T-cell (primary cell): ENCODE data around the gene EML5. TPM values are rescaled to one million over a fixed set of nuclear protein-coding genes. Genes with fewer than 3 reads are reported as not detected.
A peak's percentile ranks its signal among the peaks of the same experiment; 100 is the strongest.
"Not testable (repeated sequence)": the region's sequence is repeated elsewhere in the genome, so short reads cannot be mapped to it uniquely, and the experiment has no call there.

Experiments
- ATAC-seq, 4 experiments: fragments of 200-7000 bp in 3 of 4; fragments of 150-1000 bp in 1 of 4; cut with Tn5 transposase; replicated peaks in 1 of 4; 1 replicate in 3 of 4; 2 replicates in 1 of 4; pipeline ENCODE4 v1.10.0; 2021; ENCODE audit warnings: moderate library complexity in 3 of 4, mild to moderate bottlenecking in 2 of 4, moderate number of reproducible peaks in 1 of 4
- CTCF ChIA-PET, 2 donors: fragments of 300-600 bp; sonication (Branson Sonifier 250); formaldehyde crosslinking; loops; one replicate each; lab custom pipeline; 2022; ENCODE audit warnings: antibody characterized with exemption in 2 of 2; lab: Charles Lee
- POLR2A ChIA-PET, 2 donors: fragments of 300-600 bp; sonication (Branson Sonifier 250); formaldehyde crosslinking; loops; one replicate each; lab custom pipeline; 2022; ENCODE audit warnings: antibody characterized with exemption in 2 of 2; lab: Charles Lee
- DNase-seq, 35 experiments: peaks; one replicate each; pipeline versions ENCODE4 v3.0.0 to v3.0.0-alpha.2; 2013 to 2023
- H3K27ac ChIP-seq: one replicate; pipeline ENCODE4 v1.5.1; 2013; ENCODE audit warnings: low read length
- H3K27me3 ChIP-seq, 2 experiments: replicated peaks in 1 of 2; 1 replicate in 1 of 2; 2 replicates in 1 of 2; pipeline versions ENCODE4 v1.6.1 to v1.7.0; 2013; ENCODE audit warnings: low read length in 1 of 2, mixed read lengths in 1 of 2; ENCODE audit not compliant: control insufficient read depth in 2 of 2, insufficient read depth in 2 of 2; ENCODE audit errors: extremely low read depth in 1 of 2
- H3K36me3 ChIP-seq, 2 donors: 1 replicate in 1 of 2; 2 replicates in 1 of 2; pipeline versions ENCODE4 v1.6.1 to v1.7.0; 2013; ENCODE audit warnings: low read length in 1 of 2; ENCODE audit not compliant: control insufficient read depth in 2 of 2, insufficient read depth in 1 of 2; ENCODE audit errors: extremely low read depth in 1 of 2
- H3K4me1 ChIP-seq, 2 experiments: 1 replicate in 1 of 2; 2 replicates in 1 of 2; pipeline versions ENCODE4 v1.6.1 to v1.7.0; 2013; ENCODE audit warnings: low read length in 2 of 2, mixed read lengths in 1 of 2; ENCODE audit not compliant: insufficient read depth in 2 of 2, control insufficient read depth in 1 of 2; ENCODE audit errors: extremely low read depth in 1 of 2
- H3K4me3 ChIP-seq, 2 donors: 1 replicate in 1 of 2; 2 replicates in 1 of 2; pipeline versions ENCODE4 v1.5.1 to v1.7.0; 2013; ENCODE audit warnings: mild to moderate bottlenecking in 2 of 2, low read length in 1 of 2, moderate library complexity in 1 of 2; ENCODE audit not compliant: control insufficient read depth in 1 of 2; ENCODE audit errors: extremely low read depth in 1 of 2
- H3K9me3 ChIP-seq: 2 replicates; pipeline ENCODE4 v1.7.0; 2013
- H3K27ac Mint-ChIP-seq, 2 donors: one replicate each; pipeline ENCODE4 v1.8.0; 2020 to 2021; ENCODE audit warnings: mild to moderate bottlenecking in 2 of 2, mixed read lengths in 2 of 2
- H3K27me3 Mint-ChIP-seq, 2 donors: one replicate each; pipeline ENCODE4 v1.8.0; 2021 to 2022; ENCODE audit warnings: mixed read lengths in 2 of 2
- H3K36me3 Mint-ChIP-seq: one replicate; pipeline ENCODE4 v1.8.0; 2021; ENCODE audit warnings: mixed read lengths
- H3K4me1 Mint-ChIP-seq, 3 donors: one replicate each; pipeline ENCODE4 v1.8.0; 2020 to 2022; ENCODE audit warnings: mixed read lengths in 3 of 3, mild to moderate bottlenecking in 1 of 3
- H3K4me3 Mint-ChIP-seq, 3 donors: one replicate each; pipeline ENCODE4 v1.8.0; 2020 to 2022; ENCODE audit warnings: mild to moderate bottlenecking in 3 of 3, mixed read lengths in 3 of 3, moderate library complexity in 3 of 3
- H3K9me3 Mint-ChIP-seq, 3 donors: one replicate each; pipeline ENCODE4 v1.8.0; 2020 to 2022; ENCODE audit warnings: mixed read lengths in 3 of 3
- WGBS: methylation state at CpG from one replicate; pipeline ENCODE4 v1.1.5; 2013; ENCODE audit warnings: missing lambda C conversion rate; ENCODE audit not compliant: insufficient coverage; 5-methylcytosine and 5-hydroxymethylcytosine counted together
- total RNA-seq, 35 experiments: library from RNA in 6 of 35; stranded (reverse) in 6 of 35; fragments of 120-200 nt in 1 of 35; gene quantifications; one replicate each; pipeline versions ENCODE4 v1.2.1 to v1.2.4 and lab custom pipeline; 2013 to 2026

Gene EML5
- total RNA-seq, 5 donors from 2014 or later (not counting 1 experiment from before 2014, with no cell fraction given): 4.0 to 5.5 (median 4.9) TPM

DNA sequence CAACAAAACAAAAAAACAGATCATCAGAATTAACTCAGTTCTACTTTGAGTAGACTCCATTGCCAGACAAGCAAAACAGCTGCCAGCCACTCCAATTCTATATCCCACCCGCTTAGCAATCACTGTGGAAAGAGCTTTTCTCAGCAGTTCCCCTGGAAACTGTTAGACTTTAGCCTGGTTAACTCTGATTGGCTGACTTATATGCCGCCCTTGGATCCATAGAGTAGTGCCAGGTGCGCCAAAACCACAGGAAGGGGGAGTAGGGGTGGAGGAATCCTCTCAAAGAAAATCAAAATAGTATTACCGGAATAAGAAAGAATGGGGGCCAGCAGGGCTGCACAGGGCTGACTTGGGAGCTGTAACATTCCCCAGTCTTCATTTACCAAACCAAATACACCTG, 5.4 kb upstream of the EML5 start:
- no peak overlapping the region for H3K4me3 Mint-ChIP-seq
- Histone ChIP-seq H3K36me3 (no peaks in the 10 kb centered on the region), H3K9me3 (no peaks in the 10 kb centered on the region), H3K4me3 (no peak overlapping the region), H3K27ac (no peak overlapping the region), H3K4me1 (peaks cover 0 to 4% of the 10 kb centered on the region in 2 experiments), H3K27me3 (peaks cover 2 to 9% of the 10 kb centered on the region in 2 experiments)
- peaks cover 5 to 13% of the 10 kb centered on the region in 2 donors for H3K27me3 Mint-ChIP-seq
- ChIA-PET CTCF (no interaction called here), POLR2A (interaction anchor here in 1 of 2 donors (0.7 kb wide), 1 partner anchor 23 kb away, joined by 3 read pairs; no protein-coding TSS in a partner anchor)
- peak overlapping the region in 1 of 2 donors; percentile 9 for H3K27ac Mint-ChIP-seq
- ATAC-seq: no peak
- H3K9me3 Mint-ChIP-seq: no peaks in the 10 kb centered on the region
- H3K4me1 Mint-ChIP-seq: peaks cover 1 to 6% (median 5%) of the 10 kb centered on the region in 3 donors
- DNase-seq: no peak
- H3K36me3 Mint-ChIP-seq: no peaks in the 10 kb centered on the region
- 68% methylated on average over 2 of the region's 4 CpGs for WGBS

DNA sequence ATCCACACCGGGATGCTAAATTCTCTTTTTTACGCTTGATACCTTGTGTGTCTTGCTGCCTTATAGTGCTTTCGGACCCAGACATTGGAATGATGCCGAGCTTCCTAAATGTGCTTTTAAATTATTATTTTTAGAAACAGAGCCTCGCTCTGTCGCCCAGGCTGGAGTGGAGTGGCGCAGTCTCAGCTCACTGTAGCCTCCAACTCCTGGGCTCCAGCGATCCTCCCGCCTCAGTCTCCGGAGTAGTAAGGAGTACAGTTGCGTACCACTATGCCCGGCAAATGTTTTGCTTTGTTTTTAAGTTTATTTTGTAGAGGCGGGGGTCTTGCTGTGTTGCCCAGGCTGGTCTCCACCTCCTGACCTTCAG, 489 bp upstream of the EML5 start:
- Mint-ChIP-seq H3K4me3 (peak overlapping the region; percentile 79 to 81 (median 81)), H3K27ac (peak overlapping the region in 1 of 2 donors; percentile 76), H3K36me3 (no peaks in the 10 kb centered on the region), H3K4me1 (peaks cover 22 to 29% (median 24%) of the 10 kb centered on the region in 3 donors), H3K9me3 (no peaks in the 10 kb centered on the region), H3K27me3 (peaks cover 0 to 3% of the 10 kb centered on the region in 2 donors)
- peak overlapping the region; percentile 75 to 85 for H3K4me3 ChIP-seq
- H3K36me3 ChIP-seq: no peaks in the 10 kb centered on the region
- peak overlapping the region; percentile 50 for H3K27ac ChIP-seq
- ATAC-seq (no peak), DNase-seq (peak in 1 of 35 experiments; percentile 1)
- CTCF ChIA-PET: interaction anchor here in 1 of 2 donors (1.0 to 1.1 kb wide), 2 partner anchors 32 to 59 kb away, joined by 3 to 7 read pairs; partner anchors contain the start of gene TTC8
- peaks cover 0 to 14% of the 10 kb centered on the region in 2 experiments for H3K4me1 ChIP-seq
- 52% methylated on average over 8 of the region's 13 CpGs for WGBS
- peaks cover 7 to 10% of the 10 kb centered on the region in 2 experiments for H3K27me3 ChIP-seq
- H3K9me3 ChIP-seq: no peaks in the 10 kb centered on the region
- POLR2A ChIA-PET: no interaction called here

DNA sequence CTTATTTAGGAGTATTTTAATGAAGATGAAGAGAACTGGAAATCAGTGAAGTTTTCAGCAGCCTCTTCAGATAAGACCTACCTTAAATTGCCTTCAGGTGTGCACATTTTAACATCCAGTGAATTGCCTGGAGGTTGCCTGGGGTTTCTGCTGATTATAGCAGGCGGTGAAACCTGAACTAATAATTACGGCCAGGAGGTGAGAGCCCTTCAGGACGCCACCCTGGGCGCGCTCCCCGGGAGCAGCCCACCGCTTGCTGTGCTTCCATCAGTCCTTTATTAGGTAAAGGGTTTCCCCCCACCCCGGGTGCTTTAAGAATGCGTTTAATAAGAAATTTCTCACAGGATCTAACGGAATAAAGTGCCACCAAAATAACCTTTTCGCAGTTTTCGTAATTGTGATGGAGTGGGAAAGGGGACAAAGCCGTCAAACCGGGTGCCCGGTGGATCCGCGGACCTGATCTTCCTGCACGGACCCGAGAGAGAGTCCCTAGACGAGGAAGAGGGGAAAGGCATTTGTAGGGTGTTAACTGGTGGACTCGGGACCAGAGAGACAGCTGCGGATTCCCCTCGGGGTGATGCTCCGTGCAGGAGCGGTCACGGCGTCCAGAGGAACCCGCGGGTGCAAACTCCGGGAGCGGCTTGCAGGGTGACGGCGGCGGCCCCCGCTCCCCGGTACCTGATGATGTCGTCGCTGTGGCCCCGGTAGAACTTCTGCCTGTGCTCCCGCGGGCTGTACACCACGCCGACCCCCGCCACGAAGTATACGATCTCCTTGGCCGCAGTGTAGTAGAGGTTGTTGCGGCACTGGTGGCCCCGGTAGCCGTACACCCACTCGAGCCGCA, 902 bp downstream of the EML5 start:
- CTCF ChIA-PET: interaction anchor here (0.6 to 1.3 kb wide), 4 partner anchors 32 to 60 kb away, joined by 3 to 7 read pairs (median 4); partner anchors contain the start of gene TTC8 (in 2 of the 2)
- peaks cover 0 to 14% of the 10 kb centered on the region in 2 experiments for H3K4me1 ChIP-seq
- Mint-ChIP-seq H3K4me1 (peaks cover 22 to 29% (median 24%) of the 10 kb centered on the region in 3 donors), H3K36me3 (no peaks in the 10 kb centered on the region), H3K4me3 (peak overlapping the region; percentile 81 to 89 (median 87)), H3K27ac (peak overlapping the region; percentile 36 to 72), H3K27me3 (peaks cover 0 to 5% of the 10 kb centered on the region in 2 donors), H3K9me3 (no peaks in the 10 kb centered on the region)
- no peaks in the 10 kb centered on the region for H3K36me3 ChIP-seq
- WGBS: 3% methylated on average over 46 of the region's 52 CpGs
- POLR2A ChIA-PET: no interaction called here
- DNase-seq: peak in 10 of 35 experiments; percentile 1 to 19 (median 3)
- H3K27ac ChIP-seq: peak overlapping the region; percentile 47
- peak overlapping the region; percentile 70 to 85 for H3K4me3 ChIP-seq
- H3K9me3 ChIP-seq: no peaks in the 10 kb centered on the region
- ATAC-seq: no peak
- H3K27me3 ChIP-seq: peaks cover 4 to 10% of the 10 kb centered on the region in 2 experiments

GRCh38 chr14:88791252-88791621, 1.5 kb downstream of the EML5 start:
- Mint-ChIP-seq H3K4me3 (peak overlapping the region; percentile 81 to 89 (median 87)), H3K9me3 (no peaks in the 10 kb centered on the region), H3K27me3 (peaks cover 0 to 5% of the 10 kb centered on the region in 2 donors), H3K4me1 (peaks cover 22 to 29% (median 24%) of the 10 kb centered on the region in 3 donors), H3K27ac (no peak overlapping the region), H3K36me3 (no peaks in the 10 kb centered on the region)
- Histone ChIP-seq H3K27ac (no peak overlapping the region), H3K9me3 (no peaks in the 10 kb centered on the region), H3K36me3 (no peaks in the 10 kb centered on the region), H3K4me3 (no peak overlapping the region), H3K4me1 (peaks cover 0 to 14% of the 10 kb centered on the region in 2 experiments), H3K27me3 (peaks cover 4 to 10% of the 10 kb centered on the region in 2 experiments)
- ChIA-PET CTCF (interaction anchor here in 1 of 2 donors (1.3 kb wide), 1 partner anchor 33 kb away, joined by 4 read pairs; the partner anchor contains the start of gene TTC8), POLR2A (no interaction called here)
- DNase-seq (no peak), ATAC-seq (no peak)
- WGBS: no CpG with 5 or more reads among the region's 3 CpGs

DNA sequence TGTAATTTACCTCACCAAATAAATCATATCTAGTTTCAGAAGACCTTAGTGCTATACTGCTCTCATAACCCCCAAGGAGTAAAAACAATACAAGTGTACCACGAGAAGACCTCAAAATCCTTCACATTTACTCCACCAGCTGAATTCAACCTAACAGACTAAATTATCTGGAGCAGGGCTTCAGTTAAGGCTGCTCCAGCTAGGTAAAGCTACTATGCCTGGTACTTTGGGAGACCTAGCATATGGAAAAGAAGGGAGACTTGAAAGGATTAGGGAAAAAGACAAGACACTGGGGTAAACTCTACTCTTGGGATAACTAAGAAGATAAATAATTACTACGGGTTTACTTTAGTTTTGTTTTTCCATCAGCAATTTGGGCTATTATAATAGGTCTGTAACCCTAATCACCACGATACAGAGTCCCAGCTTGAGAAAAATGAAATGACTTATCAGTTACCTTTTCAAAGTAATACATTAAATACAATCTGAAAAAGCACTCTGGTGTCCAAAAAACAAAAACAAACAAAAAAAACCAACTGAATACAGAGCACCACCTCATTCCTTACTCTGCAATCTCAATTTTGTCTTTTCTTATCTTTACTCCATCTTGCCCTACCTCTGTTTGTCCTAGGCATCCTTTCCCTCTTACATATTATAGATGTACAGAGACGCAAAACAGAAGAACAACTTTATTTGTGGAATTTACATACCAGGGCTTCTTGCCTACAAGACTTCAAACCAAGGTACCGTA, 2.1 kb downstream of the EML5 start:
- Histone ChIP-seq H3K36me3 (no peaks in the 10 kb centered on the region), H3K27ac (no peak overlapping the region), H3K4me3 (no peak overlapping the region), H3K27me3 (peaks cover 4 to 10% of the 10 kb centered on the region in 2 experiments), H3K9me3 (no peaks in the 10 kb centered on the region), H3K4me1 (peaks cover 0 to 14% of the 10 kb centered on the region in 2 experiments)
- POLR2A ChIA-PET: no interaction called here
- 100% methylated on average over 1 of the region's 5 CpGs for WGBS
- Mint-ChIP-seq H3K27me3 (peaks cover 0 to 5% of the 10 kb centered on the region in 2 donors), H3K4me3 (peak overlapping the region; percentile 81 to 89 (median 87)), H3K27ac (no peak overlapping the region), H3K9me3 (no peaks in the 10 kb centered on the region), H3K4me1 (peaks cover 22 to 29% (median 24%) of the 10 kb centered on the region in 3 donors), H3K36me3 (no peaks in the 10 kb centered on the region)
- CTCF ChIA-PET: interaction anchor here (0.6 to 1.3 kb wide), 2 partner anchors 34 to 35 kb away, joined by 3 to 4 read pairs; partner anchors contain the start of gene TTC8 (in 1 of the 2)
- no peak for ATAC-seq
- DNase-seq: no peak

DNA sequence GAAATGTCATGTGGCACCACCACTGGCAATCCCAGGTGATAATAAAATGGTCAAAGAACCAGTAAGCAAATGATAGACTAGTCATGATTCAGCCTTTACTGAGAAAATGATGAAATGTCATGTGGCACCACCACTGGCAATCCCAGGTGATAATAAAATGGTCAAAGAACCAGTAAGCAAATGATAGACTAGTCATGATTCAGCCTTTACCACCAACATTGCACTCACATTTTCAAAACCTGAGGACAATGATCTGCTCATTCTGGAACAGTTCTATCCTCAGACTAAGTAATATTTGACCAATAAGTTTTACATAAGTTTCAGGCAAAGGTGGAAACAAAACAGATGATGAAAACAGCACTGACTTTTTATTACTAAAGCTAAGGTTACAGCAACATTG, 3.2 kb downstream of the EML5 start:
- H3K4me3 ChIP-seq, H3K9me3 Mint-ChIP-seq, H3K27me3 Mint-ChIP-seq, H3K9me3 ChIP-seq, POLR2A ChIA-PET, H3K27me3 ChIP-seq, H3K36me3 ChIP-seq, H3K4me3 Mint-ChIP-seq, H3K27ac ChIP-seq, CTCF ChIA-PET, ATAC-seq, H3K27ac Mint-ChIP-seq, H3K36me3 Mint-ChIP-seq, DNase-seq: not testable (repeated sequence)
- peaks cover 22 to 29% (median 24%) of the 10 kb centered on the region in 3 donors for H3K4me1 Mint-ChIP-seq
- H3K4me1 ChIP-seq: peaks cover 0 to 14% of the 10 kb centered on the region in 2 experiments
